GDM1 (cell line): ENCODE data around the gene IYD.
"Not testable (repeated sequence)": the region's sequence is repeated elsewhere in the genome, so short reads cannot be mapped to it uniquely, and the experiment has no call there.

Source experiments
- DNase-seq: peaks from one replicate; lab custom pipeline; 2025; lab: John Stamatoyannopoulos, UW

Gene IYD

DNA sequence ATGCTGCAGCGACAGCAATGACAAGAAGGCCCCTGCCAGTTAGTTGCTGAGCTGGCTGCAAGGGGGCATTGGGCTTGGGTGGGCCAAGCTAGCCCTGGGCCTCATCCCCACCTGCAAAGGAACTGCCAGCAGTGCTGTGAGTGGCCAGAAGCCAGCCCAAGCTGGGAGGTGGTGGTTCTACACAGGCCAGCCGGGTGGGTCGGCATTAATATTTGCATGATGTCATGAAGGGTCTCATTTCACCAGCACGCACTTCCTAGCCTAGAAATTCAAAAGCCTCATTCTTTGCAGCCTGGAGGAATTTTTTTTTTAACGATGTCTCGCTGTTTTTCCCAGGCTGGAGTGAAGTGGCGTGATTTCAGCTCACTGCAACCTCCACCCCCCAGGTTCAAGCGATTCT is 62.0 kb downstream of the IYD start:
- no peak for DNase-seq

DNA sequence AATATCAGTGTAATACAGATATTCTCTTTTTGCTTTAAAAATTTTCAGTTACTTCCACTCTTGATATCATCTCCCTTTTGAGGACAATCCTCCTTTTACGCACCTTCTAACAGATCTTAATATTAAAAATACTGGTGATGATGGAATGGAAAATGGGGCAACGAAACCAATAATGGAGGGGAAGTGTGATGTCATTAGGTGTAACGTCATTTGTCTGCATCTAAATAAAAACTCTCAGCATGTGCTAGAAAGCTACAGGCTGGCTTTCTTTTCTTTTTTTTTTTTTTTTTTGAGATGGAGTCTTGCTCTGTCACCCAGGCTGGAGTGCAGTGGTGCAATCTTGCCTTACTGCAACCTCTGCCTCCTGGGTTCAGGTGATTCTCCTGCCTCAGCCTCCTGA is 66.5 kb downstream of the IYD start:
- DNase-seq = no peak

DNA sequence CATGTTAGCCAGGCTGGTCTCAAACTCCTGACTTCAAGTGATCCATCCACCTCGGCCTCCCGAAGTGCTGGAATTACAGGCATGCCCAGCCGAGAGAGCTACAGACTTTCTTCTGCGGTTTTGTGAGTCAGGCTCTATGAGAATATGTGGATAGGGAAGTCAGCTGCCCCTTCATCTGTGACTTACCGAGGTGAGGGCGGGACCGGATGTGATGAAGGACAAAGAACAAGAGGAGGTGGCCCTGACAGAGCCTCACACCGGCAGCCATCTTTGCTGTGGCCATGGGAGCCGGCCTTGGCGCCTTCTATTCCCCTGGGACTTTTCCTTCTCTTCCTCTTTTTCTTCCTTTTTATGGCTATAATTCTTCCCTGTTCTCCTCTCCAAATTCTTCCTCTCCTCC is 67.0 kb downstream of the IYD start:
- DNase-seq = no peak

DNA sequence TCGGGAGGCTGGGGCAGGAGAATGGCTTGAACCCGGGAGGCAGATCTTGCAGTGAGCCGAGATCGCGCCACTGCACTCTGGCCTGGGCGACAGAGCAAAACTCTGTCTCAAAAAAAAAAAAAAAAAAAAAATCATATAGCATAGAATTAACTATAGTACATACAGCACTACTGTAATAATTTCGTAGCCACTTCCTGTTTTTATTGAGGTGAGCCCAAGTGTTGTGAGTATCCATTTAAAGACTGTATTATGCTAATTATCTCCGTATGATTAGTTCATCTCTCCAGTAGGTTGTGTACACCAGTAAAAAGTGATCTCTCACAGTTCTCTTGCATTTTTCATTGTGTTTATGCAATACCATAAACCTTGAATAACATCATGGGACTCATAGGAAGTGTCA is 70.6 kb downstream of the IYD start:
- DNase-seq = no peak

DNA sequence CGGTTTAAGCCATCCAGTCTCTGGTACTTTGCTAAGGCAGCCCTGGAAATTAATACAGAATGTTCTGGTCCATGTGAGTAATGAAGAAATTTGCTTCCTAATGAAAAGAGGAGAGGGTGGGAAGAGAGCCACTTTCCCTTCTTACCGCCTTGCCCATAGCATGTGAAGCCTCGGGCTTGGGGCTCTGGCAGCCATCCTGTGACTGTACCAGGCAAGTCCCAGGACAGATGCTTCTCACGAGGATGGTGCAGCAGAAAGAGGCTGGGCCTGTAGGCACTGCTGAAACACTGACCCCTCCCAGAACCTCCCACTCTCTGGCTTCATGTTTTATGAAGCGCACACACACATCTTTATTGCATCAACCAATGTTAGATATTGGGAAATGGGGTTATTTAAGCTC is 74.8 kb downstream of the IYD start:
- DNase-seq = no peak

DNA sequence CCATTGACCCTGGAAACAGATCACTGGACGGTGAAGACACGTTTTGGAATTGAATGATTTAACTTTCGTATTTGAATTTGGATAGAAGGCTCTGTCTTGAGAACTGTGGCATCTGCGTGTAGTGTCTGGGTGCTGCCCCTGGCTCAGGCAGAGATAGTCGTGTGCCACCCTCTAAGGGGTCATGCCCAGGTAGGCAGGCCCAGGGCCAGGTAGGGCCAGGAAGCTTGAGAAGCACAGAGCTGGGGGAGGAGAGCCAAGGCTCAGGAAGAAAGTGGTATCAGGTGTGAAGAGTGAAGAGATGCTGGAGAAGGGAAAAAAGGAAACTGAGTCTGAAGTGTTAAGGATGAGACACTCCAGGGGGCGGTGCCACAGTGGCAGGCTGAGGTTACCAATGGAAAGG is 75.5 kb downstream of the IYD start:
- DNase-seq = no peak

DNA sequence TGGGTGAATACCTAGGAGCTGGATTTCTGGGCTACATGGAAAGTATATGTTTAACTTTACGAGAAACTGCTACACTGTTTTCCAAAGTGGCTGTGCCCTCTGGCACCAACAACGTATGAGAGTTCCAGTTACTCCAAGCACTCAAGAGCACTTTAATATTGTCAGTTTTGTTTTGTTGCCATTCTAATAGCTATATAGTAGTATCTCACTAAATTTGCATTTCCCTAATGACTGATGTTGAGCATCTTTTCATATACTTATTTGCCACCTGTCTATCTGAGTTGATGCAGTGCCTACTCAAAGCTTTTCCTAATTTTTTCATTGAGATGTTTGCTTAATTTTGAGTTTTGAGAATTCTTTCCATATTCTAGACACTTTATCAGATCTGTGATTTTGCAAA is 76.7 kb downstream of the IYD start:
- no peak for DNase-seq

DNA sequence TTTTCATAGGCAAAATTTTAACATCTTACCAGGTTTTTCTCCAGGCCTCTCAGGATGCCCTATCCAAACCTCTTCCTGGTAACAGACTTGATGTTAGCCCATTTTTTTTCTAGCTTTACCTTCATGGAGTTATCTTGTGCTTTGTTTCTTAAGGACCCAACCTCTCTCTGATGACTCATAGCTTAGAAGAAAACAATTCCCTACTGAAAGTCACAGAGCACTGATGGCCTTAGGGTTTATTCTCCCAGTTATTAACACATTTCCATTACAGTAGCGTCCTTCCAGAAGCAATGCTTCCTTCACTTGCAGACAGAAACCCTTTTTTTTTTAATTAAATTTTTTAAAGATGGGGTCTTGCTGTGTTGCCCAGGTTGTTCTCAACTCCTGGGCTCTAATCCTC is 79.4 kb downstream of the IYD start:
- no peak for DNase-seq

DNA sequence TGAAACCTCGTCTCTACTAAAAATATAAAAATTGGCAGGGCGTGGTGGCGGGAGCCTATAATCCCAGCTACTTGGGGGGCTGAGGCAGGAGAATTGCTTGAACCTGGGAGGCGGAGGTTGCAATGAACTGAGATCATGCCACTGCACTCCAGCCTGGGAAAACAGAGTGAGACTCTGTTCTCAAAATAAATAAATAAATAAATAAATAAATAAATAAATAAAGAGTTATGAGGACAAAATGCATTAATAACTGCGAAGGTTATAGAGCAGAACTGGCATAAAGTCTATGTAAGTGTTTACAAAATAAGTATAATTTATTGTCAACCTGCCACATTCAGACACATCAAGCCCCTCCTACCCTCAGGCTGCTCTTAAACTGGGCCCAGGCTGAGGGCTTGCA is 80.2 kb downstream of the IYD start:
- DNase-seq = not testable (repeated sequence)

DNA sequence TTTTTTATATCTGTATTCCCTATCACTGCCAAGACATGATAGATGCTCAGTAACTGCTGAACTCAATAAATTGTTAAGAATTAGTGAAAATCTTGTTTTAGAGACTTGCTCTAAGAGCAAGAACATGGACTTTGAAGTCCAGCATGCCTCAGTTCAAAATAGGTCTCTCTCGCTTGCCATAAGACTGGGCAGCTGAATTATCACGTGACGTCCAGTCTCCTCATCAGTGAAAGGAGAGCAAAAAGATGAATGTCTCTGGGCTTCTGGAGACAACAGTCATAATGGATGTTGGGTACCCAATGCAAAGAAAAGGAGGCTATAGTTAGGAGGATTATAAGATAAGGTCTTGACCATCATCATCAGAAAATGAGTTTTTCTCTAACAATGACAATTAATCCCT is 82.1 kb downstream of the IYD start:
- no peak for DNase-seq

DNA sequence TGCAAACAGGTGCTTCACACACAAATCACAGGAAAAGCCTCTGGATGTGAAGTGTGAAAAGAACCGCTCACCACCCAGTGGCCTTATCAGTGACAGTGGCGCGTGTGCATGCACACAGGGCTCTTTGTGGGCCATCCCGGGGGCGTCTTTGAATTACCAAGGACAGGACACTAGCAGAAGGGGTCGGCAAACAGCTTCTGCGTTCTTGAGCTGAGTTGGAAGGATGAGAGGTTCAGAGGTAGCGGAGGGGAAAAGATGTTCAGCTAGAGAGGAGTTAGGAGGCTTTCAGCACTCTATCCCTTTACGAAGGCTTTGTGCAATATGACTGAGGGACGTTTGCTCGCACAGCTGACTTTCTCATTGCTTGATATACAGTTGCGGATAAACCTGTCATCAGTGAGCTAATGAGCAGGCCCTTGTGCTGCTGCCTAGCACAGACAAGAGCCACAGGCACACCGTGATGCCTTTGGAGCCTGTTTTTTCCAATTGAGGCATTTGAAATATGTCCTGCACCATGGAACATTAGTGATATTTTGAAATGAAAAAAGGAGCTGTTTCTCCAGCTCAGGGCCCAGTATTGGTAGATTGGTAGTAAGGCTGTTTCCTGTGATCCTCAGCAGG is 83.1 kb downstream of the IYD start:
- no peak for DNase-seq

DNA sequence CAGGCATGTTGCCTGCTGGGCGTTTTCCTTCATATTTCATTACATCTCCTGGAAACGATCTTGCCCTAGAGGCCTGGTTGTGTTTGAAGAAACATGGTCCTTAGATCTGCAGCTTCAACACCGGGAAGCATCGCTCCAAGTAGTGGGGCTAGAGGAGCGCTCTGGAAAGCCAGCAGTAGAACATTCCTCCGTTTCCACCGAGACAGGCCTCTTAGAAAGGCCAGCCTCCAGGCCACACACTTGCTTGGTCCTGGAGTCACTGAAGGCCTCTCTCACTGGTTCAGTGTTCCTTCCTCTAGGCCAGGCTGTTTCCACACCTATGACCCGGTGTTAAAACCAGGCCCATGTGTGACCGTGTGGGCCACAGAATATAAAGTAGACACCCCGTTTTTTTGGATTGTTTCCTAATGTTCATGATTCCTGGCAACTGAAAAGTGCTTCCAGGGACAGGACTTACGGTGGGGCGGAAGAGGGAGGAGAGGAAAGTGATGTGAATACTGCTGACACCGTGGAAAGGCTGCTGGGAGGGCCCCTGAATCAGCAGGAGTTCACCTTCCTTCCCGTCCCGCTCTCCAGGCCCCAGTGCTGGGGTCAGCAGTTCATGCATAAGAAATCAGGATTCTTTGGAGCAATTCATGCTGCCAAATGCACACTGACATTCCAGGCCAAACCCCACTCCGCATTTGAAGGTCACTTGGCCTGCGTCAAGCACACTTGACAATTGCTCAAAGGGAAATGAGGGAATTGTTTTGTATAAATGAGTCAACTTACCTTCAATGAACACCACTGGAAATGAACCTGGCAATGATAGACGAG is 83.8 kb downstream of the IYD start:
- DNase-seq = no peak

DNA sequence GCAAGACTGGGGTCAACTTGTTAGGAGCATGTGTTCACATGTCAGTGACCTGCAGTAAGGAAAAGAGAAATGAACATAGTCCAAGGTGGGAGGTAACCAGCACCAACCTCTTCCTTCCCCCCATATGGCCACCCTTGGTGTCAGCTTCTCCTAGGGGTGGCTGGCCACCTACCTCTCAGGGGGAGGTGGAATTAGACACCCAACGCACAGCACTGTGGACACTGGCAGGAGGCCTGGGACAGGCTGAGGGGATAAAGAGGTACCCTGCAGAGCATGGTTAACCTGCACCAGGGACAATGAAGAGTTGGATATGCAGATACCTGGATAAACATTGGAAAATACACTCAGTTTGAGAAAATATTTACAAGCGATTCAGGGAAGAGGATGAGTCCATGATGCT is 84.5 kb downstream of the IYD start:
- DNase-seq = no peak
